ENCODE results near the gene FBXW5. TPM values are rescaled to one million over a fixed set of nuclear protein-coding genes. Genes with fewer than 3 reads are reported as not detected.

The FBXW5 gene
- total RNA-seq, 1 donor from 2014 or later: 100.0 TPM

DNA sequence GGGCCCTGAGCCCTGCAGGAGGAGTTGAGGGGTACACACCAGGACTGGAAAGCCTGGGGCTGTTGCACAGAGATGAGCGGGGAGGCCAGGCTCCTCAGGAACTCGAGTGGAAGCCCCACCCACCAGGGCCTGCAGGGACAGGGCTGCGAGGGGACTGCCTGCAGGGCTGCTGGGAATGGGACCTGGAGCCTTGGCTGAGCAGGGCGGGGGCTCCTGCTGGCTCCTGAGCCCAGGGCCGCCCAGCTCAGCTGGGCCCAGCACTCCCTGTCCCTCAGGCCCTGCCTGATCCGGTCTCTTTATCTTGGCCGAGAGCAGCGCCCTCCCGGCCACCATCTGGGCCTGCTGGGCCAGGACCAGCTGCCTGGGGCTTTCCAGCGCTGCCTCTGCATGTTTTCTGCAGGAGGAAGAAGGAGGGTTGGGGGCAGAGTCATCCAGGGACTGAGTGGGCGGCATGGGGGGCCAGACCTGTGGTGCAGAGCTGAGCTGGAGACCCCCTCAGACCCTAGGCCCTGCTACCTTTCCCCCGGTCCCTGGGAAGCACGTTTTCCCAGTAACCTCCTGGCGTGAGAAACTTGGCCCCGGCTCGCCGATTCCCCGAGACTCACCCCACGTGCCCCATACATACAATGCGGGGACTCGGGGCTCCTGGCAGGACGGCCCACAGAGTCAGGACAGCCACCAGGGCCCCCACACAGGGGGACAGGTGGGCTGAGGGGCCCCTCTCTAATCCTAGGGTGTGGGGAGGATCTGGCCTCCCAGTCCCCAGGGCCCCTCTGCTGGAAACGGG lies 16.9 kb upstream of the FBXW5 start:
- DNase-seq (ENCODE audit: low spot score): no peak
- no peaks in the 10 kb centered on the region for H3K4me1 Mint-ChIP-seq (ENCODE audit: unreplicated experiment)
- peaks cover 13% of the 10 kb centered on the region for H3K27me3 Mint-ChIP-seq (ENCODE audit: unreplicated experiment)
- no peak overlapping the region for H3K4me3 Mint-ChIP-seq (ENCODE audit: unreplicated experiment)
- no peak for TF ChIP-seq CTCF (IDR thresholded peaks at IDR 0.05; ENCODE audit: unreplicated experiment)
- no peak overlapping the region for H3K27ac Mint-ChIP-seq (ENCODE audit: unreplicated experiment)
- no peaks in the 10 kb centered on the region for H3K9me3 Mint-ChIP-seq (ENCODE audit: unreplicated experiment)
- H3K36me3 Mint-ChIP-seq (ENCODE audit: low read depth, unreplicated experiment): no peaks in the 10 kb centered on the region

GRCh38 chr9:136960938-136961275 lies 16.4 kb upstream of the FBXW5 start:
- Mint-ChIP-seq H3K27ac (ENCODE audit: unreplicated experiment) (no peak overlapping the region), H3K36me3 (ENCODE audit: low read depth, unreplicated experiment) (no peaks in the 10 kb centered on the region), H3K27me3 (ENCODE audit: unreplicated experiment) (peaks cover 10% of the 10 kb centered on the region), H3K9me3 (ENCODE audit: unreplicated experiment) (no peaks in the 10 kb centered on the region), H3K4me3 (ENCODE audit: unreplicated experiment) (no peak overlapping the region), H3K4me1 (ENCODE audit: unreplicated experiment) (no peaks in the 10 kb centered on the region)
- DNase-seq (ENCODE audit: low spot score): no peak
- TF ChIP-seq CTCF (IDR thresholded peaks at IDR 0.05; ENCODE audit: unreplicated experiment): no peak

GRCh38 chr9:136960212-136960937 lies 15.8 kb upstream of the FBXW5 start:
- Mint-ChIP-seq H3K27me3 (ENCODE audit: unreplicated experiment) (peaks cover 8% of the 10 kb centered on the region), H3K36me3 (ENCODE audit: low read depth, unreplicated experiment) (no peaks in the 10 kb centered on the region), H3K4me1 (ENCODE audit: unreplicated experiment) (no peaks in the 10 kb centered on the region), H3K9me3 (ENCODE audit: unreplicated experiment) (no peaks in the 10 kb centered on the region), H3K4me3 (ENCODE audit: unreplicated experiment) (no peak overlapping the region), H3K27ac (ENCODE audit: unreplicated experiment) (no peak overlapping the region)
- no peak for DNase-seq (ENCODE audit: low spot score)
- no peak for TF ChIP-seq CTCF (IDR thresholded peaks at IDR 0.05; ENCODE audit: unreplicated experiment)

DNA sequence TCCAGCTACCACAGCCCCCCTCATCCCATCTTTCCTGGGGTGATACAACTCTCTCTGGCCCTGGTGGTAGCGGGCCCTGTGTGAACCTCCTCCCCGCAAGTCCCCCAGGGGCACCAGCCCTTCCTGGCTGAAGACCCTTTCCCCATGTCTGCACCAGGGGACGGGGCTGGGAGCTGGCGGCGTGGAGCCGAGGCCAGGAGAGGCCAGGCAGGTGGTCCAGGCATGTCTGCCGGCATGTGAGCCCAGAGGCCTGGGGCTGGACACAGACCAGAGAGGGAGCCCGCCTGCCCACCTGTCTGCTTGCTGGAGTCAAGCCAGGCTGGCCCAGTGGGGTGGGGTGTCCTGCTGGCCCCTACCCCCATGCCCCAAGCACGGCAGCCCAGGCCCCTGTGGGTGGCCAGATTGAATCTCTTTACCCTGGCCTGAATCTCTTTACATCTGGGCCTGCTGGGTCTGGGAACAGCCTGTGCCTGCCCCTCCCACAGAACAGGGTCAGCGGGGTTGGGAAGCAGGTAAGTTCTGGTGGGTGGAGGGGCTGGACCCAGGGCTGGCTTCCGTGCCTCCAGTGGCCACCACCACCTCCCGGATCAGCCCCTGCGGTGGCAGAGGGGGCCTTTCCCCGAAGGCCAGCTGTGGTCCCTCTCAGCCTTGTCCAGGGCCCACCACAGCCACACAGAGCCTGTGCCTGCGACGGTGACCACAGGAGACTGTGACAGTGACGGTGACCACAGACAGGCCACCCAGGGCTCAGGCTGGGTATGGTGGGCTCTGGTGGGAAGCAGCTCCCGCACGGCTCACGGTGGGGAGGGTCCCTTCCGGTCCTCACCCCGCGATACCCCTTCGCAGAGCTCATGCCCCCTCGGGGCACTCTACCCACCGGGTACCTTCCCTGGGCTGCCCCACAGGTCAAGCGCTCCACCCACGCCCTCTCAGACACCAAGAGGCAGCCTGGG lies 14.6 kb upstream of the FBXW5 start:
- TF ChIP-seq CTCF (IDR thresholded peaks at IDR 0.05; ENCODE audit: unreplicated experiment): no peak
- Mint-ChIP-seq H3K4me3 (ENCODE audit: unreplicated experiment) (no peak overlapping the region), H3K4me1 (ENCODE audit: unreplicated experiment) (no peaks in the 10 kb centered on the region), H3K27me3 (ENCODE audit: unreplicated experiment) (peaks cover 7% of the 10 kb centered on the region), H3K9me3 (ENCODE audit: unreplicated experiment) (no peaks in the 10 kb centered on the region), H3K36me3 (ENCODE audit: low read depth, unreplicated experiment) (no peaks in the 10 kb centered on the region), H3K27ac (ENCODE audit: unreplicated experiment) (no peak overlapping the region)
- DNase-seq (ENCODE audit: low spot score): no peak
